HEK293T (cell line): ENCODE data around the gene AKNA.

Experiments
- ELF4 ChIP-seq: fragments of 450-650 bp; IDR thresholded peaks from 2 replicates; pipeline ENCODE4 v1.6.1; 2017; ENCODE audit warnings: antibody characterized with exemption
- FOXA1 ChIP-seq: fragments of 450-650 bp; IDR thresholded peaks from 2 replicates; pipeline ENCODE4 v1.6.1; 2016; ENCODE audit warnings: mild to moderate bottlenecking
- FOXK2 ChIP-seq: fragments of 450-650 bp; IDR thresholded peaks from 2 replicates; pipeline ENCODE4 v1.6.1; 2016; ENCODE audit warnings: mild to moderate bottlenecking
- HDGF ChIP-seq: fragments of 450-650 bp; IDR thresholded peaks from 2 replicates; pipeline ENCODE4 v1.6.1; 2017; ENCODE audit warnings: antibody characterized with exemption, borderline replicate concordance
- SP1 ChIP-seq: fragments of 450-650 bp; IDR thresholded peaks from 2 replicates; pipeline ENCODE4 v1.6.1; 2017

DNA sequence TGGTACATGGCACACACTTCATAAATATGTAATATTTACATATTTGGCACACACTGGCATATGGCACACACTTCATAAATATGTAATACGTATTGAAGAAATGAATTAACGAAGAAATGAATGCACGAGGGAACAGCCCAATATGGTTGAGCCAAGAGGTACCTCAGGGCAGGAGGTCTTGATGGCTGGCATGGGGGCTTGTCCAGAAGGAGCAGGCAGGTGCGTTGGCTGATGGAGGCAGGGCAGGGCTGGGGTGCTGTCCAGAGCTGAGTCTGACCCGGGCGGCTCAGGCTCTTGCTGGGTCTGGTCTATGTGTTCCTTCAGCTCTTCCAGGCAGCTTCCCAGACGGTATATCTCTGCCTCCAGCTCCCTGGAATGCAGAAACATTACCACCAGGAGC is 26.2 kb downstream of the AKNA start:
- no peak for TF ChIP-seq FOXA1
- TF ChIP-seq ELF4 = no peak
- TF ChIP-seq SP1 = no peak
- no peak for TF ChIP-seq FOXK2
- TF ChIP-seq HDGF = no peak
